NCI-H2107 treated with DMSO at 0.1 percent for 48 hours (cell line): ENCODE results near the gene NUP210.
A peak's percentile ranks its signal among the peaks of the same experiment; 100 is the strongest.
"Not testable (repeated sequence)": the region's sequence is repeated elsewhere in the genome, so short reads cannot be mapped to it uniquely, and the experiment has no call there.

Experiments
- DNase-seq: peaks from one replicate; lab custom pipeline; 2025; ENCODE audit not compliant: unreplicated experiment; lab: John Stamatoyannopoulos, UW

Gene NUP210

GRCh38 chr3:13420045-13420830 is at the start of gene NUP210:
Gene NUP210, minus strand, starts transcription at chr3:13420322. Its CDS starts 96 bp downstream, at chr3:13420226.
- no peak for DNase-seq

GRCh38 chr3:13466781-13467180 is 46.7 kb upstream of the NUP210 start:
- DNase-seq = no peak

GRCh38 chr3:13465236-13465873 is 45.2 kb upstream of the NUP210 start:
- DNase-seq = no peak

GRCh38 chr3:13463618-13464400 is 43.7 kb upstream of the NUP210 start:
- no peak for DNase-seq

- DNase-seq = no peak
Observed at GRCh38 chr3:13462822-13463221, 42.7 kb upstream of the NUP210 start.

GRCh38 chr3:13462125-13462629 is 42.1 kb upstream of the NUP210 start:
- no peak for DNase-seq

GRCh38 chr3:13461169-13462124 is 41.3 kb upstream of the NUP210 start:
- DNase-seq = no peak

GRCh38 chr3:13460341-13460736 is 40.2 kb upstream of the NUP210 start:
- DNase-seq = no peak

GRCh38 chr3:13459605-13460340 is 39.7 kb upstream of the NUP210 start:
- DNase-seq = no peak

GRCh38 chr3:13457593-13457992 is 37.5 kb upstream of the NUP210 start:
- no peak for DNase-seq

GRCh38 chr3:13455644-13456043 is 35.5 kb upstream of the NUP210 start:
- DNase-seq = no peak

- peak; percentile 40 for DNase-seq
Observed at GRCh38 chr3:13452490-13453335, 32.6 kb upstream of the NUP210 start.

GRCh38 chr3:13451301-13451673 is 31.2 kb upstream of the NUP210 start:
- DNase-seq = no peak

GRCh38 chr3:13442882-13443281 is 22.8 kb upstream of the NUP210 start:
- not testable (repeated sequence) for DNase-seq

GRCh38 chr3:13440204-13440817 is 20.2 kb upstream of the NUP210 start:
- DNase-seq = no peak

GRCh38 chr3:13436213-13436612 is 16.1 kb upstream of the NUP210 start:
- DNase-seq = not testable (repeated sequence)

GRCh38 chr3:13433912-13434311 is 13.8 kb upstream of the NUP210 start:
- no peak for DNase-seq

GRCh38 chr3:13432093-13432492 is 12.0 kb upstream of the NUP210 start:
- DNase-seq = no peak
